PC-3 (cell line): ENCODE results near the gene THRA. TPM values are rescaled to one million over a fixed set of nuclear protein-coding genes. Genes with fewer than 3 reads are reported as not detected.

Source experiments
- ATAC-seq: fragments of 200-7000 bp; cut with Tn5 transposase; 2 replicates; pipeline ENCODE4 v1.9.1; 2020; ENCODE audit warnings: mild to moderate bottlenecking, moderate library complexity
- BruUV-seq: library from RNA; stranded (reverse); fragments of 400-500 nt; replicated peaks from 2 replicates; lab custom pipeline; 2021; lab: Mats Ljungman, UMichigan
- CTCF ChIA-PET: fragments of 300-600 bp; sonication (Branson Sonifier 250); formaldehyde crosslinking; loops from one replicate; lab custom pipeline; 2022; ENCODE audit warnings: antibody characterized with exemption; lab: Charles Lee
- POLR2A ChIA-PET: fragments of 300-600 bp; sonication (Branson Sonifier 250); formaldehyde crosslinking; loops from one replicate; lab custom pipeline; 2022; ENCODE audit warnings: antibody characterized with exemption; ENCODE audit not compliant: unreplicated experiment; lab: Charles Lee
- DNase-seq: peaks from one replicate; pipeline ENCODE4 v3.0.0-alpha.2; 2015
- H2AFZ ChIP-seq: fragments of 300-600 bp; sonication (generic); 2 replicates; pipeline ENCODE4 v1.6.0; 2016; ENCODE audit warnings: antibody characterized with exemption, low read length
- H3F3A ChIP-seq: fragments of 300-600 bp; sonication (generic); one replicate; pipeline ENCODE4 v1.6.0; 2017; ENCODE audit warnings: antibody characterized with exemption, low read length, control low read depth, mild to moderate bottlenecking; ENCODE audit not compliant: unreplicated experiment
- H3K27ac ChIP-seq: fragments of 300-600 bp; sonication (generic); 2 replicates; pipeline ENCODE4 v1.5.1; 2016; ENCODE audit warnings: mild to moderate bottlenecking, low read length
- H3K27me3 ChIP-seq: fragments of 300-600 bp; sonication (generic); 2 replicates; pipeline ENCODE4 v1.6.1; 2016; ENCODE audit warnings: low read length, mixed read lengths
- H3K36me3 ChIP-seq: fragments of 300-600 bp; sonication (generic); 2 replicates; pipeline ENCODE4 v1.6.1; 2016; ENCODE audit warnings: low read depth, mixed run types, low read length, mixed read lengths
- H3K4me1 ChIP-seq: fragments of 300-600 bp; sonication (generic); 2 replicates; pipeline ENCODE4 v1.5.1; 2016; ENCODE audit warnings: low read length; ENCODE audit not compliant: insufficient read depth
- H3K4me2 ChIP-seq: fragments of 300-600 bp; sonication (generic); 2 replicates; pipeline ENCODE4 v1.6.0; 2016; ENCODE audit warnings: low read length
- H3K4me3 ChIP-seq: fragments of 300-600 bp; sonication (generic); 2 replicates; pipeline ENCODE4 v1.5.1; 2016; ENCODE audit warnings: mild to moderate bottlenecking, low read length, mixed read lengths
- H3K79me2 ChIP-seq: fragments of 300-600 bp; sonication (generic); 2 replicates; pipeline ENCODE4 v1.6.1; 2017; ENCODE audit warnings: low read length, mixed read lengths
- H3K9ac ChIP-seq: fragments of 300-600 bp; sonication (generic); 2 replicates; pipeline ENCODE4 v1.6.0; 2016; ENCODE audit warnings: mild to moderate bottlenecking, low read length
- H3K9me2 ChIP-seq: fragments of 300-600 bp; sonication (generic); replicated peaks from 2 replicates; pipeline ENCODE4 v1.6.1; 2016; ENCODE audit warnings: mixed run types, low read length, mixed read lengths
- H3K9me3 ChIP-seq: fragments of 300-600 bp; sonication (generic); 2 replicates; pipeline ENCODE4 v1.6.1; 2016; ENCODE audit warnings: low read length, mixed read lengths
- H4K20me1 ChIP-seq: fragments of 300-600 bp; sonication (generic); 2 replicates; pipeline ENCODE4 v1.6.1; 2016; ENCODE audit warnings: low read length, mixed read lengths
- CTCF ChIP-seq: fragments of 300-600 bp; sonication (generic); conservative IDR thresholded peaks from 2 replicates; pipeline ENCODE4 v1.5.1; 2017; ENCODE audit warnings: antibody characterized with exemption, low read depth, mild to moderate bottlenecking, low read length
- EZH2 ChIP-seq: fragments of 300-600 bp; sonication (generic); IDR thresholded peaks from one replicate; pipeline ENCODE4 v1.6.1; 2017; ENCODE audit warnings: antibody characterized with exemption, mild to moderate bottlenecking, low read length; ENCODE audit not compliant: unreplicated experiment
- EZH2phosphoT487 ChIP-seq: fragments of 300-600 bp; sonication (generic); IDR thresholded peaks from 2 replicates; pipeline ENCODE4 v1.6.1; 2018; ENCODE audit warnings: mild to moderate bottlenecking, antibody characterized with exemption, low read length, borderline replicate concordance
- intact Hi-C: fragments of 100-400 bp; cut with micrococcal nuclease; formaldehyde crosslinking; loops from 2 replicates; pipeline ENCODE4 v1.9.0; 2023
- total RNA-seq: library from RNA; depleted of rRNA; stranded (reverse); fragments of >200 nt; gene quantifications from 2 replicates; pipeline ENCODE4 v1.2.3, GENCODE V29; 2014

The THRA gene
- total RNA-seq, 1 experiment from 2014 or later: 6.6 TPM

- H3K9me3 ChIP-seq: no peaks in the 10 kb centered on the region
- CTCF ChIA-PET: interaction anchor here (0.5 kb wide), 1 partner anchor 163 kb away, joined by 6 read pairs; no protein-coding TSS in a partner anchor
Measured at GRCh38 chr17:40103688-40104087, 40.9 kb downstream of the THRA start.

GRCh38 chr17:40104594-40105486 is 42.1 kb downstream of the THRA start:
- TF ChIP-seq CTCF: no peak
- no peak for TF ChIP-seq EZH2phosphoT487
- no peak for TF ChIP-seq EZH2
- Histone ChIP-seq H3K4me2 (no peak overlapping the region), H3K36me3 (no peaks in the 10 kb centered on the region), H3K4me1 (peaks cover 36% of the 10 kb centered on the region), H4K20me1 (no peaks in the 10 kb centered on the region), H3K79me2 (peaks cover 4% of the 10 kb centered on the region), H2AFZ (no peak overlapping the region), H3K4me3 (no peak overlapping the region), H3K9ac (no peak overlapping the region), H3K9me2 (no peaks in the 10 kb centered on the region), H3K27me3 (no peaks in the 10 kb centered on the region), H3F3A (no peaks in the 10 kb centered on the region), H3K27ac (no peak overlapping the region; the same call in 1 of the 2 replicates), H3K9me3 (no peaks in the 10 kb centered on the region)
- no peak for DNase-seq
- no TSS peak for BruUV-seq
- ChIA-PET CTCF (no interaction called here), POLR2A (no interaction called here)
- intact Hi-C loops: no loop called here
- no peak for ATAC-seq

More at GRCh38 chr17:40103688-40104087, 40.9 kb downstream of the THRA start:
- peaks cover 10% of the 10 kb centered on the region for H3K79me2 ChIP-seq
- peak overlapping the region; percentile 12; the same call in 1 of the 2 replicates for H3K9ac ChIP-seq
- H3K36me3 ChIP-seq: no peaks in the 10 kb centered on the region
- H3K4me2 ChIP-seq: no peak overlapping the region
- H2AFZ ChIP-seq: no peak overlapping the region
- H4K20me1 ChIP-seq: 0 out of 2 replicates have a peak, but pooled peaks cover under 1% of the 10 kb centered on the region
- H3K4me3 ChIP-seq: no peak overlapping the region
- intact Hi-C loops: no loop called here
- H3K9me2 ChIP-seq: no peaks in the 10 kb centered on the region
- ATAC-seq: no peak
- peak overlapping the region; percentile 21; the same call in 1 of the 2 replicates for H3K27ac ChIP-seq
- no peak for TF ChIP-seq EZH2phosphoT487
- no peak for TF ChIP-seq CTCF
- TF ChIP-seq EZH2: no peak
- POLR2A ChIA-PET: interaction anchor here (0.8 to 0.9 kb wide), 2 partner anchors 10 to 13 kb away, joined by 3 to 4 read pairs; no protein-coding TSS in a partner anchor
- BruUV-seq: no TSS peak
- H3F3A ChIP-seq: no peaks in the 10 kb centered on the region
- H3K4me1 ChIP-seq: peaks cover 43% of the 10 kb centered on the region
- no peak for DNase-seq
- H3K27me3 ChIP-seq: no peaks in the 10 kb centered on the region
